Neuron (in vitro differentiated cells): ENCODE data around the gene LAMA2.

ENCODE experiments used
- H2AFZ ChIP-seq: one replicate; pipeline ENCODE4 v1.6.1; 2013; ENCODE audit warnings: low read depth, mild to moderate bottlenecking, inconsistent platforms, low read length, moderate library complexity
- H3K27me3 ChIP-seq: one replicate; pipeline ENCODE4 v1.6.1; 2013; ENCODE audit warnings: low read length; ENCODE audit not compliant: insufficient read depth
- H3K36me3 ChIP-seq: one replicate; pipeline ENCODE4 v1.6.1; 2013; ENCODE audit warnings: low read length; ENCODE audit not compliant: insufficient read depth
- H3K4me1 ChIP-seq: one replicate; pipeline ENCODE4 v1.6.1; 2013; ENCODE audit warnings: low read length; ENCODE audit not compliant: insufficient read depth
- H3K4me3 ChIP-seq: 2 replicates; pipeline ENCODE4 v1.5.1; 2013; ENCODE audit warnings: mild to moderate bottlenecking, low read length, moderate library complexity
- H3K9me3 ChIP-seq: one replicate; pipeline ENCODE4 v1.6.1; 2013; ENCODE audit warnings: low read length

The LAMA2 gene

DNA sequence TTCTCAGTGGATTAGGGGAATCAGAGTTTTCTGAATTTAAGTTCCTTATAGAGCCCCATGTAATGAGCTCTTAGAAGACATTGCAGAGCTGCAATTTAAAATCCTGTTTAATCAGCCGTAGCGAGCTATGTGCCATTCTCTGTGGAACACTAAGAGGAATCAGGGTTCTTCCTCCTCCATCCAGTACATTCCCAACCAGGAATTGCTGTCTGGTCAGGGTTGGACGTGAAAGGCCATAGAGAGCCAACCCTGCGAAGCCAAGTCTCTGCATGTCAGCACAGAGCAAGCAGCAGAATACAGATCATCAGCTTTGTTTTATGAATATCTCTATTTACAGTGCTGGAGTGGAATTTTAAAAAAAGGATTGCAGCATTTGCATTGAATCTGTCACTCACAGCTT lies 366.0 kb downstream of the LAMA2 start:
- Histone ChIP-seq H3K27me3 (no peaks in the 10 kb centered on the region), H3K4me1 (peaks cover 21% of the 10 kb centered on the region), H3K9me3 (peaks cover 1% of the 10 kb centered on the region), H3K4me3 (no peak overlapping the region), H2AFZ (peak overlapping the region; percentile 37), H3K36me3 (no peaks in the 10 kb centered on the region)

DNA sequence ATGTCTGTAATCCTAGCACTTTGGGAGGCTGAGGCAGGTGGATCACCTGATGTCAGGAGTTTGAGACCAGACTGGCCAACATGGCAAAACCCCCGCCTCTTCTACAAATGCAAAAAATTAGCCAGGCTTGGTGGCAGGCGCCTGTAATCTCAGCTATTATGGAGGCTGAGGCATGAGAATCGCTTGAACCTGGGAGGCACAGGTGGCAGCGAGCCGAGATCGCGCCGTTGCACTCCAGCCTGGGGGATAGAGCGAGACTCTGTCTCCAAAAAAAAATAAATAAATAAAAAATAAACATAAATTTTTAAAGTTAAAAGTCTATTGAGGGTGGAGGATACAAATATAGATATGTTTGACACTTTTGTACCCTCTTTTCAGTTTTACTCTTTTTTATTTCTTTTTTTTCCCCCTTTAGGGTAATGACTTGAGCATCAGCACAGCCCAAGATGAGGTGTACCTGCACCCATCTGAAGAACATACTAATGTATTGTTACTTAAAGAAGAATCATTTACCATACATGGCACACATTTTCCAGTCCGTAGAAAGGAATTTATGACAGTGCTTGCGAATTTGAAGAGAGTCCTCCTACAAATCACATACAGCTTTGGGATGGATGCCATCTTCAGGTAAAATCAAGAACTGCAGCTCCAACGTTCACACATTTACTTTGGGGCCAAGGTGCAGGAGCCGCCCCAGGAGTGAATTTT lies 368.9 kb downstream of the LAMA2 start:
- no peaks in the 10 kb centered on the region for H3K36me3 ChIP-seq
- H3K27me3 ChIP-seq, result no peaks in the 10 kb centered on the region
- no peak overlapping the region for H3K4me3 ChIP-seq
- no peak overlapping the region for H2AFZ ChIP-seq
- H3K4me1 ChIP-seq, result peaks cover 22% of the 10 kb centered on the region
- peaks cover 1% of the 10 kb centered on the region for H3K9me3 ChIP-seq

DNA sequence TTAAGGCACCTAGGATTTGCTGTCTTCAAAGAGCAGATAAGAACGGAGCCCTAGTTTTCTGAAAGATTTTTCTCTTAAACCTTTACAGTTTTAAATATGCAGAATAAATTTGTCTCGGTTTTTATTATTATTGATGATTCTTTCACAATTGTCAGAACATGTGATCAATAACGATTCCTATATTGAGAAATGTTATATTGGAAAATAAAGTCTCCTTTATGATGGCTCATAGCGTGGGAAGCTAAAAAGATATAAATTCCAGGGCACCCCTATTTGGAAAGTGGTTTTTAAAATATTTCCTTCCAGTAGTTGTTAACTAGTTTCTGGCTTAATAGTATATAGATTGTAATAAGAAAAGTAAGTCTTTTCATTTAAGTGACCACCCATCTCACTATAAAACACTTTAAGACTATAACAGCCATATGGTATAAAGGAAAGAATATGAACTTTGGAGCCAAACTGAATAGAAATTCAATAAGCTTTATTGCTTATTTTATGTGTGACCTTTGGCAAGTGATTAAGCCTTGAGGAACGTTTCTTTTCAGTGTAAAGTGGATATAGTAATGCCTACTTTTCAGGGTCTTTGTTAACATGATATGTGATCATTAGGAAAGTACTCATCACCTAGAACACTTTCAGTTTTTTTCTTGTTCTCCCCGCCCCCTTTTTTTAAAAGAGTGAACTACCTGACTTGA lies 369.6 kb downstream of the LAMA2 start:
- H3K4me1 ChIP-seq, result peaks cover 22% of the 10 kb centered on the region
- no peaks in the 10 kb centered on the region for H3K36me3 ChIP-seq
- no peaks in the 10 kb centered on the region for H3K27me3 ChIP-seq
- H2AFZ ChIP-seq, result no peak overlapping the region
- no peak overlapping the region for H3K4me3 ChIP-seq
- no peaks in the 10 kb centered on the region for H3K9me3 ChIP-seq

DNA sequence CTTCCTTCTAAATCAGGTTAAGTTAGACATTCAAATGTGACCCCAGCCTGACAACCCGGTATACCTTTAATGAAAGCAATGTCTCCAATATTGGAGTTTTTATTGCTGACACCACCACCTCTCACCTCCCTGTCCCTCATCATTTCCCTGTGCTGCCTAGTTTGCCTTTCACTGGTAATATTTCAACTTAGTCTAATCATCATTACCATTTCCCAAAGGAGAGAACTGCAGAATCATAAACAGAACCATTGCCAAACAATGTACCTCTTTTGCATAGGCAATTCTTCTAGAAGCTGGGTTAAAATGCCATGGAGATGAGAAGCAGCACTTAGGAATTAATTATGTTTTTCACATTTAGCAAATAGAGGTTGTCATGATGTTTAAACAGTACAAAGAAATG lies 370.3 kb downstream of the LAMA2 start:
- H2AFZ ChIP-seq, result no peak overlapping the region
- peaks cover 22% of the 10 kb centered on the region for H3K4me1 ChIP-seq
- no peaks in the 10 kb centered on the region for H3K36me3 ChIP-seq
- no peaks in the 10 kb centered on the region for H3K9me3 ChIP-seq
- H3K4me3 ChIP-seq, result no peak overlapping the region
- no peaks in the 10 kb centered on the region for H3K27me3 ChIP-seq

DNA sequence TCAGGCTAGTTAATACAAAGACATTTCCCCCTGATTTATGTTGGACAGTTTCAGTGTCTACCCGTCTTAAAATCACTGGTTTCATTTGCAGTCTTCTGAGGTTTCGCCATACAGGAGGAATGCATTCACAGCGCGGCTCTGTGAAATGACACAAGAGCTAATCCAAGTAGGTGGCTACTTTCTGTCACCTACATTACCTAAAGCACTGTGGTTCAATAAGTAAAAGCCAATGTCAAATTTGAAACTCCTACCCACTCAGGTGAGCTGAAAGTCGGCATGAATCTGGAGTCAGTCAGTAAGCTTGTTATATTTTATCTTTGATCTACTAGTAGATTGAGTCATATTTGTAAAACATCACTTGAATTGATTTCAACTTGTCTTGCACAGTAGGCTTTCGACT lies 370.8 kb downstream of the LAMA2 start:
- no peak overlapping the region for H2AFZ ChIP-seq
- H3K27me3 ChIP-seq, result no peaks in the 10 kb centered on the region
- H3K4me1 ChIP-seq, result peaks cover 22% of the 10 kb centered on the region
- no peaks in the 10 kb centered on the region for H3K36me3 ChIP-seq
- H3K4me3 ChIP-seq, result no peak overlapping the region
- no peaks in the 10 kb centered on the region for H3K9me3 ChIP-seq

DNA sequence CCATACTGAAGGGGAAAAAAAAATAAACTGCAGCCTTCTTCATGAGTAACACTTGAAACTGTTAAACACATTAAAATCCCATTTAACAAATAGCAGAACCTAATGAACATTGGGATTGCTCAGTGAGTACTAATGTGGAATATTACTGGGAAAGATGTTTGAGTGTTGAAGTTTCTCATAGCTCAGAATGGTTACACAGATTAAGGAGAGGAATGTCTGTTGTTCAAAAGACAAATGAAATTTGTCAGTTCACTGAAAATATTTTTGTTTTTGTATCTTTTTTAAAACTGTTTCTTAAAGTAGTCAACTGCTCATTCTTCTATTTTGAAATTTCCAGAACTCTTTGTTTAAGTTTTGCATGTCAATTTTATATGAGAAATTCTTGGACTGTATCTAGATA lies 374.3 kb downstream of the LAMA2 start:
- Histone ChIP-seq H2AFZ (no peak overlapping the region), H3K9me3 (no peaks in the 10 kb centered on the region), H3K36me3 (no peaks in the 10 kb centered on the region), H3K4me1 (peaks cover 15% of the 10 kb centered on the region), H3K27me3 (no peaks in the 10 kb centered on the region), H3K4me3 (no peak overlapping the region)

DNA sequence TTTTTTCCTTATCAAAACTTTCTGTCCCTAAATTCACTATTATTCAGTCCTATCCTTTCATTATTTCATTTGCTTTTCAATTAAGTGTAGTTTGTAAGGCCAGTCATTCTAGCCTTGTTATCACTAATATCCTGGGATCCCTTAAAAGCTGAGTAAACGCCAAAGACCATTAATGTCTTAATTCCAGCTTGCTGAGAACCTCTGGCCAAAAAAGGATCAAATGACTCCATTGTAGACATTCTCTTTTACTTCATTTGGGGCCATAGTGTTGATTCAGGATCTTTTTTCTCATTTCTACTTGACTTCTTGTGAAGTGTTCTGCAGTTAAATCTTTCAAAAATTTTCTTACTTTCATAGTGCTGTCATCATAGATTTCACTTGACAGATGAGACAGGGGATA lies 379.7 kb downstream of the LAMA2 start:
- no peaks in the 10 kb centered on the region for H3K9me3 ChIP-seq
- peaks cover 7% of the 10 kb centered on the region for H3K4me1 ChIP-seq
- no peaks in the 10 kb centered on the region for H3K27me3 ChIP-seq
- no peak overlapping the region for H3K4me3 ChIP-seq
- H3K36me3 ChIP-seq, result no peaks in the 10 kb centered on the region
- no peak overlapping the region for H2AFZ ChIP-seq

DNA sequence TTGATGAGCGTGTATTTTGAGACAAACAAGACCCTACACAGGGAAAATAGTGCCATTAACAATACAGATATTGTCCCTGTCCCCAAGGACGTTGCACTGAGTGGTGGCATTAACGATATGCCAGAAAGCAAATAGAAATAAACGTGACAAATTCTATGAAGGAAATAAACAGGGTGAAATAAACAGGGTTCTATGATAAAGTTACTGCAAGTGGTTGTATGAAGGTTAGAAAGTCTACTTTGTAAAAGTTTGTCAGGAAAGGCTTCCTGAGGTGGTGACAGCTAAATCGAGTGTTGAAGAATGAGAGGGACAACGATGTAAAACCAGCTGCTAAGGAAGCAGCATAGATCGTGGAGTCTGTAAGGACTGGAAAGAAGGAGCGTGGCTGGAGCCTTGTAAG lies 380.2 kb downstream of the LAMA2 start:
- peaks cover 11% of the 10 kb centered on the region for H3K4me1 ChIP-seq
- H2AFZ ChIP-seq, result no peak overlapping the region
- no peaks in the 10 kb centered on the region for H3K27me3 ChIP-seq
- H3K4me3 ChIP-seq, result no peak overlapping the region
- H3K9me3 ChIP-seq, result no peaks in the 10 kb centered on the region
- no peaks in the 10 kb centered on the region for H3K36me3 ChIP-seq

DNA sequence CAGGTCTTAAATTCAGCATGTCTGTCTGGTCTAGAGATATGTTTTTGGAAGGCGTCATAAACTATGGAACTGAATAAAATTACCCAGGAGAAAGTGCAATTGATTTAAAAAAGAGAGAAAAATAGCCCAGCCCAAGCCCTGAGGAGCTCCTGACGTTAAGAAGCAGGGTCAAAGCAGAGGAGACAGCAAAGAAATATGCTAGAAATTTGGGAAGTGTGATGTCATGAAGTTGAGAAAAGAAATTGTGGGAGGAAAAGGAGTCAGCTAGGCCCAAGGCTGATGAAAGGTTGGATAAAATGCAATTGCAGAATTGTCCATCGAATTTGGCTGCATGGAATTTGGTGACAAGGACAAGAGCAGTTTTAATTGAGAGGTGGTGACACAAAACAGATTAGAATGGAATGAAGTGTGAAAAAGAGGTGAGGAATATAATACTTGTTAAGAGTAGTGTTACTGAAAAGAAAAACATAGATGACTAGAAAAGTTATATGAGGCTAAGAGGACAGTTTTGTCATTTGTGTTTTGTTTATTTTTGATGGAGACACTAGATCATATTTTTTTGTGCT lies 381.6 kb downstream of the LAMA2 start:
- Histone ChIP-seq H3K36me3 (no peaks in the 10 kb centered on the region), H3K9me3 (no peaks in the 10 kb centered on the region), H3K4me1 (peaks cover 11% of the 10 kb centered on the region), H3K4me3 (no peak overlapping the region), H2AFZ (no peak overlapping the region), H3K27me3 (no peaks in the 10 kb centered on the region)

DNA sequence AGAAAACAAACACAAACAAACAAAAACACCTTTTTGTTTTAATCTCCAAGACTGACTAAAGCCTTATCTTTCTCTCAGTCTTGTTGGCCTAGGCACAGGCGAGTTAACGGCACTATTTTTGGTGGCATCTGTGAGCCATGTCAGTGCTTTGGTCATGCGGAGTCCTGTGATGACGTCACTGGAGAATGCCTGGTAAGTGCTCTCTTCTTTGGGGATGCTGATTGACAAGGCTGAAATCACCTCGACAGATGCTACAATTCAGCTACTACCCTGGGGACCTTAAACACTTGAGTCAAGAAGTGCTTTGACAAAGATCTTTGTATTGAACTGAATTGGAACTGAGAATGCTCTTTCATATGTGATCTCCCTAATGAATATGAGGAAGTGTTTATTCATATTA lies 384.1 kb downstream of the LAMA2 start:
- H3K4me1 ChIP-seq, result peaks cover 15% of the 10 kb centered on the region
- no peaks in the 10 kb centered on the region for H3K27me3 ChIP-seq
- H2AFZ ChIP-seq, result no peak overlapping the region
- H3K9me3 ChIP-seq, result no peaks in the 10 kb centered on the region
- no peak overlapping the region for H3K4me3 ChIP-seq
- H3K36me3 ChIP-seq, result no peaks in the 10 kb centered on the region

DNA sequence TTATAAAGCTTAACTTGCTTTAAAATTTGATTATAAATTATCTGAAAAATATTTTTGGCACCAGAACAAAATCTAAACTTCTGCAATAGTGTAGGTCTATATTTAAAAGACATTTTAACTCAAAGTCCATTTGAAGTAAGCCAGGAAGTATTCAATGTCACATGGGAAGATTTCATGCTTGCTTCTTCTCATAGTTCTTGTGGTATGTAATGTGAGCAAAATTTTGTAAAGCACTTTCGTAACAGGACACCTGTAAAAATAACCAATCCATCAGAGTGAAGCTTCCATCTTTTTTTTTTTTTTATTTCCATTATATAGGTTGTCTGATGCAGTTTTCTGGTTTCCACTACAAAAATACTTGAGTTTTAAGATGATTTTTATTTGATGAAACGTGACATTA lies 386.1 kb downstream of the LAMA2 start:
- H3K4me1 ChIP-seq, result peaks cover 15% of the 10 kb centered on the region
- no peaks in the 10 kb centered on the region for H3K27me3 ChIP-seq
- no peaks in the 10 kb centered on the region for H3K9me3 ChIP-seq
- no peak overlapping the region for H3K4me3 ChIP-seq
- no peaks in the 10 kb centered on the region for H3K36me3 ChIP-seq
- no peak overlapping the region for H2AFZ ChIP-seq

DNA sequence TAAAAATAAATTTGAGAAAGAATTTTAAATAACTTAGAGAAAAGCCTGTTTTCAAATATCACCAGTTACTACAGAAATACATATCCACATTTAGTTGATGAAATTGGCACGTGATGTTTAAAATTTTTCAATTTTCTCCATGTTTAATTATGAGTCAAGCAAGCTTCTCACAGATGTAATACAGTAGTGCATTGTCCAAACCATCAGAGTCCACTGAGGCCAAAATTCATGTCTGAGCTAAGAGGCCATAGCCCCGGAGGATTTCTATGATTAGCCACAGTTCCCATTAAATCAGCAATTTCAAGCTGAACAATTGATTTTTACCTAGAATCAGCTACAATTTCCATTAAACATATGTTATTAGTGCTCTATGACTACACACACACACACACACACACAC lies 387.0 kb downstream of the LAMA2 start:
- no peak overlapping the region for H3K4me3 ChIP-seq
- H3K4me1 ChIP-seq, result peaks cover 15% of the 10 kb centered on the region
- no peak overlapping the region for H2AFZ ChIP-seq
- H3K36me3 ChIP-seq, result no peaks in the 10 kb centered on the region
- H3K27me3 ChIP-seq, result no peaks in the 10 kb centered on the region
- H3K9me3 ChIP-seq, result no peaks in the 10 kb centered on the region

DNA sequence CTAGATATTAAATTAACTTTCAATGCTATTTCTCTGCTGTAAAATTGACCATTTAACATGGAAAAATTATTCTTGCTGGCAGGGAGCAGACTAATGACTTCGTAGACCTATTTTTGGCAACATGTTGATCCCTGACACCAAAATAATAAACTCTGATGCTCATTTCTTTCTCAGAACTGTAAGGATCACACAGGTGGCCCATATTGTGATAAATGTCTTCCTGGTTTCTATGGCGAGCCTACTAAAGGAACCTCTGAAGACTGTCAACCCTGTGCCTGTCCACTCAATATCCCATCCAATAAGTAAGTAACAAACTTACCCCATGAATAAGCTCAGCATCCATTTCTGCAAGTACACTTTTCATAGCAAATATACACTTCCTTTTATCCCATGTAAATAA lies 387.5 kb downstream of the LAMA2 start:
- H3K36me3 ChIP-seq, result no peaks in the 10 kb centered on the region
- H3K27me3 ChIP-seq, result no peaks in the 10 kb centered on the region
- no peak overlapping the region for H3K4me3 ChIP-seq
- H3K4me1 ChIP-seq, result peaks cover 15% of the 10 kb centered on the region
- no peaks in the 10 kb centered on the region for H3K9me3 ChIP-seq
- no peak overlapping the region for H2AFZ ChIP-seq
